Cardiac fibroblast (primary cell): ENCODE measurements around the gene SYNE4.

ENCODE experiments used
- DNase-seq, 2 donors: peaks; one replicate each; pipeline versions ENCODE4 v3.0.0 to v3.0.0-alpha.2; 2010; ENCODE audit warnings: low read depth in 2 of 2
- H3K4me3 ChIP-seq, 2 donors: replicated peaks in 1 of 2; 1 replicate in 1 of 2; 2 replicates in 1 of 2; pipeline ENCODE4 v1.5.1; 2011; ENCODE audit warnings: low read depth in 2 of 2, low read length in 2 of 2, mild to moderate bottlenecking in 2 of 2, moderate library complexity in 1 of 2
- TF ChIP-seq, protein P1 (sequence below): IDR thresholded peaks from one replicate; pipeline ENCODE4 v1.5.1; 2011; ENCODE audit warnings: low read depth, mild to moderate bottlenecking, low read length, inconsistent platforms

The SYNE4 gene

GRCh38 chr19:35995048-35995993, 13.3 kb downstream of the SYNE4 start, which contains the start of gene SDHAF1:
Gene SDHAF1, plus strand, starts transcription at chr19:35995188. Its CDS starts 87 bp downstream, at chr19:35995275.
- H3K4me3 ChIP-seq, result peak within 1 kb of the TSS; percentile 63 to 80
- TF ChIP-seq, protein P1, sequence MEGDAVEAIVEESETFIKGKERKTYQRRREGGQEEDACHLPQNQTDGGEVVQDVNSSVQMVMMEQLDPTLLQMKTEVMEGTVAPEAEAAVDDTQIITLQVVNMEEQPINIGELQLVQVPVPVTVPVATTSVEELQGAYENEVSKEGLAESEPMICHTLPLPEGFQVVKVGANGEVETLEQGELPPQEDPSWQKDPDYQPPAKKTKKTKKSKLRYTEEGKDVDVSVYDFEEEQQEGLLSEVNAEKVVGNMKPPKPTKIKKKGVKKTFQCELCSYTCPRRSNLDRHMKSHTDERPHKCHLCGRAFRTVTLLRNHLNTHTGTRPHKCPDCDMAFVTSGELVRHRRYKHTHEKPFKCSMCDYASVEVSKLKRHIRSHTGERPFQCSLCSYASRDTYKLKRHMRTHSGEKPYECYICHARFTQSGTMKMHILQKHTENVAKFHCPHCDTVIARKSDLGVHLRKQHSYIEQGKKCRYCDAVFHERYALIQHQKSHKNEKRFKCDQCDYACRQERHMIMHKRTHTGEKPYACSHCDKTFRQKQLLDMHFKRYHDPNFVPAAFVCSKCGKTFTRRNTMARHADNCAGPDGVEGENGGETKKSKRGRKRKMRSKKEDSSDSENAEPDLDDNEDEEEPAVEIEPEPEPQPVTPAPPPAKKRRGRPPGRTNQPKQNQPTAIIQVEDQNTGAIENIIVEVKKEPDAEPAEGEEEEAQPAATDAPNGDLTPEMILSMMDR, result no peak
- peak; percentile 93 to 95 for DNase-seq

DNA sequence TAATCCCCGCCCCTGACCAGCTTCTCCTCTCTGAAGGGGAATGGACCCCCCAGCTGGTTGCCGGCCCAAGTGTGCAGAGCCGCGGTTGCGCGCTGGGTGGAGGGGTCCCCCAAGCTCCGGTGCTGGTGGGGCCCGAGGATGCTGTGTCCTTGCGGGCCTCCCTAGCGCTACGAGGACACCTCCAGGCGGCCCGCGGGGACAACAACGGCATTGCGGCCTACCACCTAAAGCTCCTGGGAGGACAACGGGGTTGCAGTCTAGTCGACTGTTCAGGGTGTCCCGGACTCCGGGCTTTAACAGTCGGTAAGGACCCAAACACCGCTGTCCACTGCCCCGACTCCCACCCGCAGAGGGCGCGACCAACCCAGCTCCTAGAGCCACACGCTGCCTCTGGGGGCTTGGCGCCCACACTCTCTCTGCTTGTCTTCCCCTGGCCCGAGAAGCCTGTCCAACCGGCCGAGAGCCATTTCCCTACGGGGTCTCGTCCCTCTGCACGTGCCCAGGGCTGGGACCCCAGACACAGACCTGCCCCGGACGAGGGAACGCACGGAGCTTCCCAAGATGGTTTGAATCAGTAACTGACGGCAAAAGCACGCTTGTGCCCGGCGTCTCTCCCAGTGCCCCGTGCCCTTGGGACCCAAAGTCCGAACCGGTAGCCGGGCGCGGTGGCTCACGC, 14.6 kb downstream of the SYNE4 start:
- DNase-seq, result no peak
- TF ChIP-seq, protein P1, result no peak
- H3K4me3 ChIP-seq, result peak overlapping the region; percentile 24 to 28

DNA sequence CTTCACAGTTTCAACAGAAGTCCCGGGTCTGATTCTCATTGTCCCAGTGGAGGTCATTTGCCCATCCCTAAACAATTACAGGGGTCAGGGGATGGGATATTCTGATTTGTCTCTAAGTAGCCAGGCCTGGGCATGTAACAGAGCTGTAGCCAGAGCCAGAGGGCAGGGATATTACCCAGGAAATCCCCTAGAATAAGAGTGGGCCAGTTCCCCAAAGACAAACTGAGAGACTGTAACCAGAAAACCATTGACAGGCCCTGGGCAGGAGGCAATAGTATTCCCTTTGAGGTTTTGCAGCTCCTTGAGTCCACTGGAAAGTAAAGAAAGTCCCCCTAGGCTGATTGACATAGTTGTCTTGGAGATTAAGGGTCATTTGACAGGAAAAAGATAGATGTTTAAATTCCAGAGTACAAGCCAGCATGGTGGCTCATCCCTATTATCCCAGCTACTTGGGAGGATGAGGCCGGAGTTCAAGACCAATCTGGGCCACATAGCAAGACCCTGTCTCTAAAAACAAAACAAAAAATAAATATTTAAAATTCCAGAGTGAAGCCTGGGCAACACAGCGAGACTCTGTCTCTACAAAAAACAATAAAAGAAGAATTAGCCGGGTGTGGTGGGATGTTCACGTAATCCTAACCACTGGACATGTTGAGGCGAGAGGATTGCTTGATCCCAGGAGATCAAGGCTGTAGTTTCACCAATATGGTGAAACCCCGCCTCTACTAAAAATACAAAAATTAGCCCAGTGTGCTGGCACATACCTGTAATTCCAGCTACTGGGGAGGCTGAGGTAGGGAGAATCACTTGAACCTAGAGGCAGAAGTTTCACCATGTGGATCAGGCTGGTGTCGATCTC, 15.5 kb downstream of the SYNE4 start:
- no peak overlapping the region for H3K4me3 ChIP-seq
- TF ChIP-seq, protein P1, result no peak
- no peak for DNase-seq

DNA sequence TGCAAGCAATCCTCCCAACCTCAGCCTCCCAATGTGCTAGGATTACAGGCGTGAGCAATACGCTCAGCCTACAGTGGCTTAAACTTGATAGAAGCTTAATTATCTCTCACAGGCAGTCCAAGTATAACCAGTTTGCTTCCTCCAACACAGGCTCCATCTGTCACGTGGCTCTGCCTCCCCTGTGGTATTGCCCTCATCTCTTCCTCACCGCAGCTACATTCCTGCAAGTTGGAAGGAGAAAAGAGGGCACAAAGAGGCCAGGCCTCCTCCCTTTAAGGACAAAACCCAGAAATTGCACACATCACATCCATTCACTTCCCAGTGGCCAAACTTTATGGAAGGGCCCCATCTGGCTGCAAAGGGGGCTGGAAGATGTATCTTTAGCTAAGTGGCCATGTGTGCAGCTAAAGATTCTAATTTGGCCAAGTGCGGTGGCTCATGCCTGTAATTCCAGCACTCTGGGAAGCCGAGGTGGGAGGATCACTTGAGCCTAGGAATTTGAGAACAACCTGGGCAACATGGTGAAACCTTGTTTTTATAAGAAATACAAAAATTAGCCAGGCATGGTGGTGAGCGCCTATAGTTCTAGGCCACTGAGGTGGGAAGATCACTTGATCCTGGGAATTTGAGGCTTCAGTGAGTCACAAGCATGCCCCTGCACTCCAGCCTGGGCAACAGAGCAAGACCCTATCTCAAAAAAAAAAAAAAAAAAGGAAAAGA, 16.7 kb downstream of the SYNE4 start:
- H3K4me3 ChIP-seq, result no peak overlapping the region
- TF ChIP-seq, protein P1, result no peak
- peak in 1 of 2 donors; percentile 33 for DNase-seq

GRCh38 chr19:35990771-35991730, 17.6 kb downstream of the SYNE4 start:
- no peak for DNase-seq
- TF ChIP-seq, protein P1, result no peak
- H3K4me3 ChIP-seq, result no peak overlapping the region
